GM18519 (cell line): Measurements from ENCODE around the gene HYCC2.
"Not testable (repeated sequence)": the region's sequence is repeated elsewhere in the genome, so short reads cannot be mapped to it uniquely, and the experiment has no call there.

ENCODE experiments used
- ATAC-seq: cut with Tn5 transposase; IDR thresholded peaks from one replicate; pipeline ENCODE4 v1.9.1; 2021; ENCODE audit warnings: mild to moderate bottlenecking, moderate library complexity; ENCODE audit not compliant: unreplicated experiment, low FRiP score

Gene HYCC2

GRCh38 chr2:201071479-201072200 lies at the start of gene HYCC2, which contains the start of gene NDUFB3:
HYCC2 (minus strand) TSS chr2:201071671; CDS start chr2:201024009, 47,662 bp downstream.
NDUFB3 (plus strand) TSS chr2:201072001; CDS start chr2:201078883, 6,882 bp downstream.
- ATAC-seq = peak; percentile 98

GRCh38 chr2:201118961-201119854 lies 47.7 kb upstream of the HYCC2 start:
- ATAC-seq = no peak

- peak; percentile 44 for ATAC-seq
These were observed 46.9 kb upstream of the HYCC2 start for GRCh38 chr2:201118121-201118960.

GRCh38 chr2:201117735-201118094 lies 46.2 kb upstream of the HYCC2 start:
- ATAC-seq = not testable (repeated sequence)

- no peak for ATAC-seq
These were observed 45.7 kb upstream of the HYCC2 start for GRCh38 chr2:201116959-201117734.

GRCh38 chr2:201116115-201116958 lies 44.9 kb upstream of the HYCC2 start, which contains the start of gene CFLAR:
CFLAR (plus strand) TSS chr2:201116164; CDS start chr2:201129866, 13,702 bp downstream.
- ATAC-seq = no peak

- no peak for ATAC-seq
These were observed 43.4 kb upstream of the HYCC2 start for GRCh38 chr2:201114846-201115245.

- no peak for ATAC-seq
These were observed 42.9 kb upstream of the HYCC2 start for GRCh38 chr2:201114350-201114749.

GRCh38 chr2:201111096-201111495 lies 39.6 kb upstream of the HYCC2 start:
- ATAC-seq = no peak

GRCh38 chr2:201110615-201111014 lies 39.1 kb upstream of the HYCC2 start:
- ATAC-seq = no peak

GRCh38 chr2:201109186-201109585 lies 37.7 kb upstream of the HYCC2 start:
- ATAC-seq = no peak

GRCh38 chr2:201108341-201108740 lies 36.9 kb upstream of the HYCC2 start:
- ATAC-seq = no peak

GRCh38 chr2:201107624-201108023 lies 36.2 kb upstream of the HYCC2 start:
- ATAC-seq = no peak

- ATAC-seq = no peak
These were observed 34.3 kb upstream of the HYCC2 start for GRCh38 chr2:201105759-201106158.

- no peak for ATAC-seq
These were observed 29.0 kb upstream of the HYCC2 start for GRCh38 chr2:201100497-201100896.

- no peak for ATAC-seq
These were observed 22.1 kb upstream of the HYCC2 start for GRCh38 chr2:201093573-201093972.

GRCh38 chr2:201090574-201090973 lies 19.1 kb upstream of the HYCC2 start:
- no peak for ATAC-seq

GRCh38 chr2:201084863-201085262 lies 13.4 kb upstream of the HYCC2 start:
- ATAC-seq = no peak

GRCh38 chr2:201074996-201075395 lies 3.5 kb upstream of the HYCC2 start:
- no peak for ATAC-seq
